Suprapubic skin (tissue), 4 donors: ENCODE data around the gene ARHGAP20. TPM values are rescaled to one million over a fixed set of nuclear protein-coding genes. Genes with fewer than 3 reads are reported as not detected.
"Not testable (repeated sequence)": the region's sequence is repeated elsewhere in the genome, so short reads cannot be mapped to it uniquely, and the experiment has no call there.

ENCODE experiments used
- DNase-seq, 2 donors: peaks; one replicate each; pipeline ENCODE4 v3.0.0-alpha.2; 2019; ENCODE audit warnings: low spot score in 2 of 2
- H3K27ac ChIP-seq: fragments of 200-600 bp; sonication (generic); one replicate; pipeline ENCODE4 v1.5.1; 2019
- H3K27me3 ChIP-seq: fragments of 200-600 bp; sonication (generic); one replicate; pipeline ENCODE4 v1.5.1; 2019
- H3K36me3 ChIP-seq: fragments of 200-600 bp; sonication (generic); one replicate; pipeline ENCODE4 v1.5.1; 2019
- H3K4me1 ChIP-seq: fragments of 200-600 bp; sonication (generic); one replicate; pipeline ENCODE4 v1.5.1; 2019
- H3K4me3 ChIP-seq: fragments of 200-600 bp; sonication (generic); one replicate; pipeline ENCODE4 v1.5.1; 2019; ENCODE audit warnings: mild to moderate bottlenecking
- H3K9me3 ChIP-seq: fragments of 200-600 bp; sonication (generic); one replicate; pipeline ENCODE4 v1.5.1; 2019
- CTCF ChIP-seq, 2 donors: fragments of 200-600 bp in 1 of 2; fragments of 450-650 bp in 1 of 2; sonication (generic) in 1 of 2; IDR thresholded peaks; one replicate each; pipeline ENCODE4 v1.5.1; 2016 to 2019; ENCODE audit warnings: antibody characterized with exemption in 2 of 2, mild to moderate bottlenecking in 1 of 2, moderate library complexity in 1 of 2
- EP300 ChIP-seq: sonication (generic); formaldehyde crosslinking; IDR thresholded peaks from one replicate; pipeline ENCODE4 v1.6.1; 2017; ENCODE audit warnings: antibody characterized with exemption
- POLR2A ChIP-seq, 2 donors: fragments of 450-650 bp; IDR thresholded peaks; one replicate each; pipeline ENCODE4 v1.6.1; 2017; ENCODE audit warnings: antibody characterized with exemption in 2 of 2, mild to moderate bottlenecking in 2 of 2, moderate library complexity in 2 of 2
- POLR2AphosphoS5 ChIP-seq, 3 donors: sonication (generic); formaldehyde crosslinking; IDR thresholded peaks; one replicate each; pipeline ENCODE4 v1.6.1; 2017; ENCODE audit warnings: antibody characterized with exemption in 3 of 3
- WGBS: methylation state at CpG from one replicate; pipeline ENCODE4 v1.1.5; 2018; 5-methylcytosine and 5-hydroxymethylcytosine counted together
- total RNA-seq, 4 donors: library from RNA; depleted of rRNA; stranded (reverse); fragments of >200 nt; gene quantifications; one replicate each; pipeline ENCODE4 v1.1.0, GENCODE V29; 2016

Gene ARHGAP20
- total RNA-seq, 4 donors from 2014 or later, result 1.2 to 2.1 (median 1.7) TPM

GRCh38 chr11:110654456-110654855 is 57.8 kb downstream of the ARHGAP20 start:
- no peak for DNase-seq
- no peak for TF ChIP-seq POLR2AphosphoS5 (IDR thresholded peaks at IDR 0.05)
- no peak for TF ChIP-seq CTCF (IDR thresholded peaks at IDR 0.05)
- no peak for TF ChIP-seq EP300
- TF ChIP-seq POLR2A (IDR thresholded peaks at IDR 0.05), result no peak
- WGBS, result 64% methylated on average over 3 of the region's 3 CpGs
- H3K4me1 ChIP-seq, result no peaks in the 10 kb centered on the region
- no peak overlapping the region for H3K27ac ChIP-seq
- H3K27me3 ChIP-seq, result no peaks in the 10 kb centered on the region
- no peaks in the 10 kb centered on the region for H3K36me3 ChIP-seq
- no peak overlapping the region for H3K4me3 ChIP-seq
- H3K9me3 ChIP-seq, result no peaks in the 10 kb centered on the region

DNA sequence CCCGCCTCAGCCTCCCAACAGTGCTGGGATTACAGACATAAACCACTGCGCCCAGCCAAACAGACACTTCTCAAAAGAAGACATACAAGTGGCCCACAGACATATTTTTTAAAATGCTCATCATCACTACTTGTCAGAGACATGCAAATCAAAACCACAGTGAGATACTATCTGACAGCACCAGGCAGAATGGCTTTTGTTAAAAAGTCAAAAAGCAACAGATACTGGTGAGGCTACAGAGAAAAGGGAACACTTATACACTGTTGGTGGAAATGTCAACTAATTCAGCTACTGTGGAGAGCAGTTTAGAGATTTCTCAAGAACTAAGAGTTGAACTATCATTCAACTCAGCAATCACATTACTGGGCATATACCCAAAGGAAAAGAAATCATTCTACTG is 67.0 kb downstream of the ARHGAP20 start:
- 100% methylated on average over 2 of the region's 2 CpGs for WGBS

DNA sequence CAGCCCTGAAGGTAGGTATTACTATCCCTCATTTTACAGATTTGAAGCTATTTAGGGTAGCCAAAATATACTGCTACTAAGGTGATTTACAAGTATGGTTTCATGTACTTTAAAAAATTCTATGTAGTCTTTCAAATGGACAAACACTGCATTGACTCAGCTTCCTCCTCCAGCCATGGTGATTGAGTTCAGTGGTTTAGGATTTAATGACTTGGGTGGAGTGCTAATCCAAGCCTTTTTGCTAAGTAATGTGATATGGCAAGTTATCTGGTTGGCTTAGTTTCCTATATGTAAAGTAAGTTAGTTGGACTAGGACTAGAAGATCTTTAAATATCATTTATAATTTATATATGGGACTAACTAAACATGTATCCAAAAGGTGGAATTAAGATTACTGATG is 77.9 kb downstream of the ARHGAP20 start:
- no peaks in the 10 kb centered on the region for H3K36me3 ChIP-seq
- no peaks in the 10 kb centered on the region for H3K4me1 ChIP-seq
- DNase-seq, result no peak
- no peaks in the 10 kb centered on the region for H3K27me3 ChIP-seq
- no peak overlapping the region for H3K4me3 ChIP-seq
- H3K27ac ChIP-seq, result no peak overlapping the region
- TF ChIP-seq POLR2AphosphoS5 (IDR thresholded peaks at IDR 0.05), result no peak
- no peak for TF ChIP-seq CTCF (IDR thresholded peaks at IDR 0.05)
- TF ChIP-seq POLR2A (IDR thresholded peaks at IDR 0.05), result no peak
- no peak for TF ChIP-seq EP300
- no peaks in the 10 kb centered on the region for H3K9me3 ChIP-seq

More for the DNA sequence above, 67.0 kb downstream of the ARHGAP20 start:
- H3K4me1 ChIP-seq, result no peaks in the 10 kb centered on the region
- no peak overlapping the region for H3K4me3 ChIP-seq
- H3K27me3 ChIP-seq, result no peaks in the 10 kb centered on the region
- H3K36me3 ChIP-seq, result no peaks in the 10 kb centered on the region
- H3K9me3 ChIP-seq, result no peaks in the 10 kb centered on the region
- H3K27ac ChIP-seq, result no peak overlapping the region
- TF ChIP-seq CTCF (IDR thresholded peaks at IDR 0.05), result no peak
- no peak for TF ChIP-seq POLR2AphosphoS5 (IDR thresholded peaks at IDR 0.05)
- no peak for TF ChIP-seq POLR2A (IDR thresholded peaks at IDR 0.05)
- TF ChIP-seq EP300, result no peak
- DNase-seq, result no peak

DNA sequence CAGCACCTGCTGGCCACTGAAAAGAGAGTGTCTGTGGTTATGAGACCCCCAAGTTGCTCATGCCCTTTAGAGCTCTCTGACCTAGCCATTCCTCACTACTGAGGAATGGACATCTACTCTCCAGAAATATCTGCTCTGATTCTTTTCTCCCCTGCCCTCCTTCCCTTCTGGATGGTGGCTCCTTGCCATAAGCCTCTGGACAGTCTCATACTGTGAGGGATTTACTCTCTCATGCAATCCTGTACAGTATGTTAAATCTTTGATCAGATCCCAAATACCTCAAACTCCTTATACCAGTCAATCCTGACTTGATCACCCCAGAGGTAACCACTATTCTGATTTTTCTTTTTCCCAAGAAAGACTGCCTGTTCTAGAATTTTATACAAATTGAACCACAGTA is 80.7 kb downstream of the ARHGAP20 start:
- Histone ChIP-seq H3K4me1 (no peaks in the 10 kb centered on the region), H3K27ac (no peak overlapping the region), H3K4me3 (no peak overlapping the region), H3K9me3 (no peaks in the 10 kb centered on the region), H3K36me3 (no peaks in the 10 kb centered on the region), H3K27me3 (no peaks in the 10 kb centered on the region)
- DNase-seq, result no peak
- TF ChIP-seq EP300 (no peak), POLR2AphosphoS5 (IDR thresholded peaks at IDR 0.05) (no peak), POLR2A (IDR thresholded peaks at IDR 0.05) (no peak), CTCF (IDR thresholded peaks at IDR 0.05) (no peak)

- no peak for DNase-seq
- 79% methylated on average over 4 of the region's 4 CpGs for WGBS
- Histone ChIP-seq H3K4me1 (no peaks in the 10 kb centered on the region), H3K36me3 (no peaks in the 10 kb centered on the region), H3K27ac (no peak overlapping the region), H3K4me3 (no peak overlapping the region), H3K9me3 (no peaks in the 10 kb centered on the region), H3K27me3 (no peaks in the 10 kb centered on the region)
- TF ChIP-seq POLR2AphosphoS5 (IDR thresholded peaks at IDR 0.05), result no peak
These were observed 82.6 kb downstream of the ARHGAP20 start for GRCh38 chr11:110629594-110629993.

GRCh38 chr11:110621826-110622225 is 90.4 kb downstream of the ARHGAP20 start:
- DNase-seq, result no peak
- Histone ChIP-seq H3K4me3 (no peak overlapping the region), H3K4me1 (no peaks in the 10 kb centered on the region), H3K27ac (no peak overlapping the region), H3K36me3 (no peaks in the 10 kb centered on the region), H3K27me3 (no peaks in the 10 kb centered on the region), H3K9me3 (no peaks in the 10 kb centered on the region)
- 94% methylated on average over 2 of the region's 2 CpGs for WGBS
- TF ChIP-seq EP300 (no peak), POLR2A (IDR thresholded peaks at IDR 0.05) (no peak), CTCF (IDR thresholded peaks at IDR 0.05) (no peak), POLR2AphosphoS5 (IDR thresholded peaks at IDR 0.05) (no peak)

DNA sequence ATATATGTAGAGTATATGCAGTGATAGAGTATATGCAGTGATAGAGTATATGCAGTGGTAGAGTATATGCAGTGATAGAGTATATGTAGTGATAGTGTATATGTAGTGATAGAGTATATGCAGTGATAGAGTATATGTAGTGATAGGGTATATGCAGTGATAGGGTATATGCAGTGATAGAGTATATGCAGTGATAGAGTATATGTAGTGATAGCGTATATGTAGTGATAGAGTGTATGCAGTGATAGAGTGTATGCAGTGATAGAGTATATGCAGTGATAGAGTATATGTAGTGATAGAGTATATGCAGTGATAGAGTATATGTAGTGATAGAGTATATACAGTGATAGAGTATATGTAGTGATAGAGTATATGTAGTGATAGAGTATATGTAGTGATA is 92.9 kb downstream of the ARHGAP20 start:
- H3K27ac ChIP-seq, result not testable (repeated sequence)
- 98% methylated on average over 1 of the region's 1 CpG for WGBS

More for the DNA sequence above, 92.9 kb downstream of the ARHGAP20 start:
- H3K4me1 ChIP-seq, DNase-seq, H3K36me3 ChIP-seq, H3K4me3 ChIP-seq, H3K9me3 ChIP-seq, H3K27me3 ChIP-seq: not testable (repeated sequence)
